ENCODE data around the gene CGNL1.

The CGNL1 gene

GRCh38 chr15:57393061-57393460 lies 16.8 kb downstream of the CGNL1 start:
- H3K27ac ChIP-seq, result no peak overlapping the region
- TF ChIP-seq ZFX (IDR thresholded peaks at IDR 0.05) (no peak), CTCF (conservative IDR thresholded peaks at IDR 0.05) (no peak)

GRCh38 chr15:57395292-57395691 lies 19.0 kb downstream of the CGNL1 start:
- TF ChIP-seq ZFX (IDR thresholded peaks at IDR 0.05) (no peak), CTCF (conservative IDR thresholded peaks at IDR 0.05) (no peak)
- no peak overlapping the region for H3K27ac ChIP-seq

- H3K27ac ChIP-seq, result no peak overlapping the region
- TF ChIP-seq ZFX (IDR thresholded peaks at IDR 0.05), result no peak
- TF ChIP-seq CTCF (conservative IDR thresholded peaks at IDR 0.05), result no peak
These were observed 22.0 kb downstream of the CGNL1 start for GRCh38 chr15:57398336-57398735.

GRCh38 chr15:57401546-57401945 lies 25.2 kb downstream of the CGNL1 start:
- TF ChIP-seq ZFX (IDR thresholded peaks at IDR 0.05), result no peak
- no peak for TF ChIP-seq CTCF (conservative IDR thresholded peaks at IDR 0.05)
- no peak overlapping the region for H3K27ac ChIP-seq

- TF ChIP-seq CTCF (conservative IDR thresholded peaks at IDR 0.05), result no peak
- no peak for TF ChIP-seq ZFX (IDR thresholded peaks at IDR 0.05)
These were observed 26.7 kb downstream of the CGNL1 start for GRCh38 chr15:57403017-57403416.

GRCh38 chr15:57403566-57404325 lies 27.4 kb downstream of the CGNL1 start:
- TF ChIP-seq CTCF (conservative IDR thresholded peaks at IDR 0.05) (no peak), ZFX (IDR thresholded peaks at IDR 0.05) (no peak)

More at GRCh38 chr15:57403017-57403416, 26.7 kb downstream of the CGNL1 start:
- H3K27ac ChIP-seq, result no peak overlapping the region

GRCh38 chr15:57405133-57405532 lies 28.8 kb downstream of the CGNL1 start:
- H3K27ac ChIP-seq, result no peak overlapping the region
- TF ChIP-seq ZFX (IDR thresholded peaks at IDR 0.05) (no peak), CTCF (conservative IDR thresholded peaks at IDR 0.05) (no peak)

More at GRCh38 chr15:57403566-57404325, 27.4 kb downstream of the CGNL1 start:
- H3K27ac ChIP-seq, result no peak overlapping the region

Measured in C4-2B (cell line).